AG04450 (cell line): Measurements from ENCODE around the gene CAPRIN1. TPM values are rescaled to one million over a fixed set of nuclear protein-coding genes. Genes with fewer than 3 reads are reported as not detected.

Source experiments
- CTCF ChIA-PET: fragments of 300-600, 350-600 bp; formaldehyde crosslinking; extraction: SDS; loops from one replicate; lab custom pipeline; 2022; ENCODE audit warnings: antibody characterized with exemption, inconsistent platforms; lab: Charles Lee
- POLR2A ChIA-PET: fragments of 350-600 bp; formaldehyde crosslinking; extraction: SDS; loops from one replicate; lab custom pipeline; 2021; ENCODE audit warnings: antibody characterized with exemption, inconsistent platforms; lab: Yijun Ruan, JAX
- DNase-seq: peaks from one replicate; pipeline ENCODE4 v3.0.0-alpha.2; 2011; ENCODE audit warnings: low read depth, low spot score
- H3K27ac ChIP-seq: one replicate; pipeline ENCODE4 v1.5.1; 2012; ENCODE audit warnings: low read depth, low read length, control low read depth
- H3K27me3 ChIP-seq: one replicate; pipeline ENCODE4 v1.6.0; 2012; ENCODE audit warnings: low read length; ENCODE audit not compliant: control insufficient read depth, insufficient read depth
- H3K4me3 ChIP-seq: 2 replicates; pipeline ENCODE4 v1.5.1; 2011; ENCODE audit warnings: mild to moderate bottlenecking, low read depth, low read length, control low read depth
- H3K9me3 ChIP-seq: 2 replicates; pipeline ENCODE4 v1.5.1; 2012; ENCODE audit warnings: low read length; ENCODE audit not compliant: control insufficient read depth, insufficient read depth
- CTCF ChIP-seq: IDR thresholded peaks from 2 replicates; pipeline ENCODE4 v1.5.1; 2011; ENCODE audit warnings: low read depth, low read length, control low read depth, inconsistent platforms
- polyA plus RNA-seq: library from polyadenylated mRNA; depleted of rRNA; stranded (reverse); fragments of >200 nt; gene quantifications from 2 replicates; pipeline ENCODE4 v1.2.3, GENCODE V29; 2011

CAPRIN1 gene
- polyA plus RNA-seq, 1 experiment = 251 TPM

- Histone ChIP-seq H3K27ac (no peak overlapping the region), H3K9me3 (no peaks in the 10 kb centered on the region), H3K27me3 (no peaks in the 10 kb centered on the region), H3K4me3 (no peak overlapping the region)
- ChIA-PET POLR2A (no interaction called here), CTCF (interaction anchor here (0.6 to 0.7 kb wide), 2 partner anchors 28 to 217 kb away, joined by 3 to 9 read pairs; no protein-coding TSS in a partner anchor)
- no peak for TF ChIP-seq CTCF
- DNase-seq = no peak
These were observed 94.9 kb downstream of the CAPRIN1 start for GRCh38 chr11:34146411-34146810.

GRCh38 chr11:34146866-34147265, 95.3 kb downstream of the CAPRIN1 start:
- ChIA-PET CTCF (interaction anchor here (0.7 kb wide), 1 partner anchor 28 kb away, joined by 3 read pairs; no protein-coding TSS in a partner anchor), POLR2A (no interaction called here)
- H3K27me3 ChIP-seq = no peaks in the 10 kb centered on the region
- no peak overlapping the region for H3K4me3 ChIP-seq
- no peak overlapping the region for H3K27ac ChIP-seq
- DNase-seq = no peak
- no peak for TF ChIP-seq CTCF
- H3K9me3 ChIP-seq = no peaks in the 10 kb centered on the region

- H3K27ac ChIP-seq = no peak overlapping the region
- CTCF ChIA-PET = interaction anchor here (1.2 kb wide), 1 partner anchor 27 kb away, joined by 3 read pairs; no protein-coding TSS in a partner anchor
- H3K4me3 ChIP-seq = no peak overlapping the region
- no peaks in the 10 kb centered on the region for H3K27me3 ChIP-seq
- TF ChIP-seq CTCF = no peak
- DNase-seq = no peak
- no peaks in the 10 kb centered on the region for H3K9me3 ChIP-seq
- POLR2A ChIA-PET = no interaction called here
These were observed 96.0 kb downstream of the CAPRIN1 start for GRCh38 chr11:34147581-34147980.

GRCh38 chr11:34148504-34149165, 97.1 kb downstream of the CAPRIN1 start:
- ChIA-PET CTCF (interaction anchor here (1.2 kb wide), 1 partner anchor 26 kb away, joined by 3 read pairs; no protein-coding TSS in a partner anchor), POLR2A (no interaction called here)
- Histone ChIP-seq H3K27me3 (no peaks in the 10 kb centered on the region), H3K9me3 (no peaks in the 10 kb centered on the region), H3K27ac (no peak overlapping the region), H3K4me3 (no peak overlapping the region)
- DNase-seq = no peak
- no peak for TF ChIP-seq CTCF

- ChIA-PET POLR2A (no interaction called here), CTCF (interaction anchor here (1.2 to 1.9 kb wide), 2 partner anchors 212 to 291 kb away, joined by 4 to 5 read pairs; no protein-coding TSS in a partner anchor)
- Histone ChIP-seq H3K9me3 (no peaks in the 10 kb centered on the region), H3K27me3 (no peaks in the 10 kb centered on the region), H3K27ac (no peak overlapping the region), H3K4me3 (no peak overlapping the region)
- DNase-seq = no peak
- no peak for TF ChIP-seq CTCF
These were observed 97.7 kb downstream of the CAPRIN1 start for GRCh38 chr11:34149274-34149673.
